Kidney epithelial cell (primary cell): Measurements from ENCODE around the gene STXBP5. TPM values are rescaled to one million over a fixed set of nuclear protein-coding genes. Genes with fewer than 3 reads are reported as not detected.
"Not testable (repeated sequence)": the region's sequence is repeated elsewhere in the genome, so short reads cannot be mapped to it uniquely, and the experiment has no call there.

Source experiments
- DNase-seq: peaks from one replicate; pipeline ENCODE4 v3.0.0-alpha.2; 2010; ENCODE audit warnings: low read depth
- H3K27me3 ChIP-seq: 2 replicates; pipeline ENCODE4 v1.6.0; 2011; ENCODE audit warnings: low read length; ENCODE audit not compliant: control insufficient read depth, insufficient read depth
- H3K36me3 ChIP-seq: 2 replicates; pipeline ENCODE4 v1.5.1; 2011; ENCODE audit warnings: low read length; ENCODE audit not compliant: control insufficient read depth, insufficient read depth
- H3K4me3 ChIP-seq: 2 replicates; pipeline ENCODE4 v1.5.1; 2011; ENCODE audit warnings: low read depth, mild to moderate bottlenecking, control low read depth, low read length
- CTCF ChIP-seq: IDR thresholded peaks from 2 replicates; pipeline ENCODE4 v1.5.1; 2011; ENCODE audit warnings: mild to moderate bottlenecking, moderate library complexity, low read length, control low read depth, inconsistent platforms; ENCODE audit not compliant: insufficient read depth, poor library complexity, severe bottlenecking
- total RNA-seq: library from RNA; depleted of rRNA; stranded (reverse); fragments of >200 nt; gene quantifications from 2 replicates; pipeline ENCODE4 v1.2.3, GENCODE V29; 2015

STXBP5 gene
- total RNA-seq, 1 donor from 2014 or later: 15.8 TPM

- no peak for TF ChIP-seq CTCF
- Histone ChIP-seq H3K27me3 (no peaks in the 10 kb centered on the region), H3K36me3 (no peaks in the 10 kb centered on the region), H3K4me3 (no peak overlapping the region)
- no peak for DNase-seq
Measured at GRCh38 chr6:147366290-147366689, 162.1 kb downstream of the STXBP5 start.

DNA sequence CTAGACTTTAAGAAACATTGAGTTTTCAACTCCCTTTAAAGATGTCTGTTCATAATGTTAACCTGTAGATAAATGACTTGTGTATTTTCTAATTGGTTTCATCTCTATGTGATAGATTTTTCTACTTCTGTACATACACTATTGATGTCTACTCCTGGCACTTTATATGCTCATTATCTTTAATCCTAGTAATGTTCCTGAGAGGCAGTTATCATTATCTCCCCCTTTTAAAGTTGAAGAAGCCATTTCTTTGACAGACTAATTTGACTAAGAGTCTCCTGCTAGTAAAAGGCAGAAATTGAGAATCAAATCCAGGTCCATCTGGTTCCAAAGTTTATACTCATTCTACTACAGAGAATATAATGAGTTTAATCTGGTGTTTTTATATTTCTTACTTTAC lies 167.1 kb downstream of the STXBP5 start:
- no peak for DNase-seq
- H3K4me3 ChIP-seq: no peak overlapping the region
- H3K36me3 ChIP-seq: no peaks in the 10 kb centered on the region
- TF ChIP-seq CTCF: no peak
- H3K27me3 ChIP-seq: no peaks in the 10 kb centered on the region

GRCh38 chr6:147372806-147373205 lies 168.6 kb downstream of the STXBP5 start:
- H3K27me3 ChIP-seq: no peaks in the 10 kb centered on the region
- H3K4me3 ChIP-seq: no peak overlapping the region
- no peaks in the 10 kb centered on the region for H3K36me3 ChIP-seq
- no peak for TF ChIP-seq CTCF
- DNase-seq: no peak

DNA sequence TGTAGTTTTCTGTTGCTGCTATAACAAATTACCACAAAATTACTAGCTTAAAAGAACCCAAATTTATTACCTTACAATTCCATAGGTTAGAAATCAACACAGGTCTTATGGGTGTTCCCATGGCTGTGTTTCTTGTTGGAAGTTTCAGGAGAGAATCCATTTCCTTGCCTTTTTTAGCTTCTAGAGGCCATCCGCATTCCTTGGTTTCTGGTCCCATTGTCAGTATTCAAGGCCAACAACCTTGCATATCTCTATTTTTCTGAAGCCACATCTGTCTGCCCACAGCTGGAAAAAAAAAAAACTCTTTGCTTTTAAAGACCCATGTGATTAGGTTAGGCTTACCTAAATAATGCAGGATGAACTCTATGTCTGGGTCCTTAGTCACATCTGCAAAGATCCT lies 174.6 kb downstream of the STXBP5 start:
- DNase-seq: no peak
- H3K4me3 ChIP-seq: no peak overlapping the region
- H3K27me3 ChIP-seq: no peaks in the 10 kb centered on the region
- H3K36me3 ChIP-seq: no peaks in the 10 kb centered on the region
- TF ChIP-seq CTCF: no peak

GRCh38 chr6:147380841-147381240 lies 176.6 kb downstream of the STXBP5 start:
- H3K36me3 ChIP-seq, H3K4me3 ChIP-seq, H3K27me3 ChIP-seq, DNase-seq: not testable (repeated sequence)

DNA sequence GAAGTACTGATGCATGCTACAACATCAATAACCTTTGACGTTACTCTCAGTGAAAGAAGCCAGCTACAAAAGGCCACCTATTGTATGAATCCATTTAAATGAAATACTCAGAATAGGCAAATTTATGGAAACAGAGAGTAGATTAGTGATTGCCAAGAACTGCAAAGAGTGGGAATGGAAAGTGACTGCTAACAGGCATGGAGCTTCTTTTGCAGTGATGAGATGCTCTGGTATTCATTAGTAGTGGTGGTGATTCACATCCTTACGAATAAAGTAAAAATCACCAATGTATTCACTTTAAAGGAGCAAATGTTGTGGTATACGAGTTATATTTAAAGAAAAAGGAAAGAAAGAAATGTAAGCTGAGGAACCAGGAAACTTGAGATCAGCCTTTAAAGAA lies 177.5 kb downstream of the STXBP5 start:
- TF ChIP-seq CTCF: no peak
- H3K4me3 ChIP-seq: no peak overlapping the region
- no peaks in the 10 kb centered on the region for H3K27me3 ChIP-seq
- no peak for DNase-seq
- H3K36me3 ChIP-seq: no peaks in the 10 kb centered on the region
